ENCODE data around the gene CHRNA3. TPM values are rescaled to one million over a fixed set of nuclear protein-coding genes. Genes with fewer than 3 reads are reported as not detected.

CHRNA3 gene
- 0.57 TPM for polyA plus RNA-seq (2012; ENCODE audit: missing spikeins)

DNA sequence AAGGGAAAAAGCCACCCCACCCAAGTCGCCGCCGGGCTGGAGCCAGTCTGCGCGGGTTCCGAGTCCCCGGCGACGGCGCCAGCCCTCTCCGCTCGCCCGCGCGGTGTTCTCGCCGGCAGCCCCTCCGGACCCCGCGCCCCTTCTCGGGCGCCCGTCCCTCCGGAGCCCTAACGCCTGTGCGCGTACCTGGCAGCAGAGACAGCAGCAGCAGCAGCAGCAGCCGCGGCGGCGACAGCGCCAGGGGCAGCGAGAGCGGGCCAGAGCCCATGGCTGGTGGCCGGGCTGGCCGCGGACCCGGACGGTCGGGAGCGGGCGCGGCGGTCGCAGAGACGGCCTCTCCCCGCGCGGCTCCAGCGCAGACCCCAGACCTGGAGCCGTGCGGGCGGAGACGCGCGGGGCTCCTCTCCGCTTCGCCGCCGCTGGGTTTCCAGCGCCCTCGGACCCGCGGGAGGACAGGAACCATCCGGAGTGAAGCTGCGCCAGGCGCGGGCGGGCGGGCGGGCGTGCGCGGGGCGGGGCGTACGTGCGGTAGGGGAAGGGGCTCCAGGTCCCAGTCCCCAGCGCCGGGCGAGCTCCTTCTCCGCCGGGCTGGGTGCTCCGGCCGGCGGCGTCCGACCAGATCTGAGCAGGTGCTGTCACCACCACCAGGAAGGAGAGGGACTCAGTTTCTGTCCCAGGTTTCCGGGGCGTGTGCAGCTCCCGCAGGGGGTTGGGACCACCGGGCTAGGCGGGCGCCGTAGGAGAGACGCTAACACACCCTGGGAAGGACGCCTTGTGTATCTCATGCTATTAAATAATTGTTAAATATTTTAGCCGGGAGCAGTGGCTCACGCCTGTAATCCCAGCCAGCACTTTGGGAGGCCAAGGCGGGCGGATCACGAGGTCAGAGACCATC is at the start of gene CHRNA3:
CHRNA3 (minus strand) TSS at position 470 of the 895 bp plus-strand sequence; CDS start at position 268, 202 bp downstream.
- TF ChIP-seq TAF1 (IDR thresholded peaks at IDR 0.05; ENCODE audit: borderline replicate concordance, low read depth, low read length) = no peak
- no peak for TF ChIP-seq POLR2A (IDR thresholded peaks at IDR 0.05; ENCODE audit: low read depth, low read length)
- TF ChIP-seq POLR2AphosphoS5 (IDR thresholded peaks at IDR 0.05; ENCODE audit: low read depth, low read length) = no peak
- DNase-seq (ENCODE audit: insufficient read length) (no peak), FAIRE-seq (no peak)

DNA sequence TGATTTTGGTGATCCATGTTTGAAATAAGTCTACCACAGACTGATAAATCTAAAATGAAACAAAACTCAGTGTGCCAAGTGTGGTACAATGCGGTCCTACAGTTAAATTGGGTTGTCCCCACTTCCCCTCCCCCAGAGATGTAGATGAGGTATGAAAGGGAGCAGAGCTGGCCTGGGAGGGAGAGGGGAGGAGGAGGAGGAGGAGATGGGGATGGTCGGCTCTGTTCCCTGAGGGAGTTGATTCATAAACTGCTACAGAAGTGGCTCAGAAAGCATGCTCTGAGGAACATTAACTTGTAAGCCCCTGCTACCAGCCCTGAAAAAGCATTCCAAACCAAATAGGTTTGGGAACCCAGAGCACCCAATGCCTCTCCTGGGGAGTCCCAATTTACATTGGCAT is 48.2 kb upstream of the CHRNA3 start:
- FAIRE-seq (no peak), DNase-seq (ENCODE audit: insufficient read length) (no peak)
- TF ChIP-seq POLR2AphosphoS5 (IDR thresholded peaks at IDR 0.05; ENCODE audit: low read depth, low read length) (no peak), TAF1 (IDR thresholded peaks at IDR 0.05; ENCODE audit: borderline replicate concordance, low read depth, low read length) (no peak), POLR2A (IDR thresholded peaks at IDR 0.05; ENCODE audit: low read depth, low read length) (no peak)

DNA sequence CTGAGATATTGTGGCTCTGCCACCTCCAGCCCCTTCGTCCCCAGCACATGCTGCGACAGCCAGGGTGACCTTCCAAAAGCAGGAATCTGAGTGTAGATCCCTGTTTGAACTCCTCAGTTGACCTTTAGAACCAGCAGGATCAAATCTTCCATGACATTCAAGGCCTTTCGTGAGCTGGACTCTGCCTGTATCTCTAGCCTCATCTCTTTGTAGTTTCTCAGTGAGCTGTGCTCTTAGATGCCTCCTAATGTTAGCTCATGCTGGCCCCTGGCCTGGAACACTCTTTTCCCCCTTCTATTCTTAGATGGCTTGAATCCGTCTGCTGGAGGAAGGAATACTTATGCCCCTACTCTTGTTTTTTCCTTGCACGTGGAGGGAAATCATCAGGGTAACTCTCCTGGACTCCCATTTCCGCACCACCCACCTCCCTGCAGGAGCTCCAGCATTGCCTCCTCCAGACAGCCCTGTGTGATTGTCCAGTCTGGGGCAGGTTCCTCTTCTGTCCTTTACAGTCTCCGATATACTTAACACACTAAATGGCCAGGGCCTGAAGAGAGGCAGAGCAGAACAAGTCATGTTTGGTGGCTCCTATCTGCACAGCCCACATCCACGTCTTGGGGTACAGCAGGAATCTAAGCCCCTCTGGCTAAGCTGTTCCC is 46.9 kb upstream of the CHRNA3 start:
- no peak for FAIRE-seq

GRCh38 chr15:78666010-78666409 is 45.2 kb upstream of the CHRNA3 start:
- DNase-seq (ENCODE audit: insufficient read length) = no peak
- no peak for TF ChIP-seq POLR2A (IDR thresholded peaks at IDR 0.05; ENCODE audit: low read depth, low read length)
- TF ChIP-seq TAF1 (IDR thresholded peaks at IDR 0.05; ENCODE audit: borderline replicate concordance, low read depth, low read length) = no peak
- TF ChIP-seq POLR2AphosphoS5 (IDR thresholded peaks at IDR 0.05; ENCODE audit: low read depth, low read length) = no peak
- FAIRE-seq = no peak

More for the DNA sequence above, 46.9 kb upstream of the CHRNA3 start:
- no peak for TF ChIP-seq TAF1 (IDR thresholded peaks at IDR 0.05; ENCODE audit: borderline replicate concordance, low read depth, low read length)
- no peak for TF ChIP-seq POLR2A (IDR thresholded peaks at IDR 0.05; ENCODE audit: low read depth, low read length)
- TF ChIP-seq POLR2AphosphoS5 (IDR thresholded peaks at IDR 0.05; ENCODE audit: low read depth, low read length) = no peak
- no peak for DNase-seq (ENCODE audit: insufficient read length)

- TF ChIP-seq POLR2AphosphoS5 (IDR thresholded peaks at IDR 0.05; ENCODE audit: low read depth, low read length) (no peak), POLR2A (IDR thresholded peaks at IDR 0.05; ENCODE audit: low read depth, low read length) (no peak), TAF1 (IDR thresholded peaks at IDR 0.05; ENCODE audit: borderline replicate concordance, low read depth, low read length) (no peak)
- no peak for FAIRE-seq
- DNase-seq (ENCODE audit: insufficient read length) = no peak
Measured at GRCh38 chr15:78663703-78664102, 42.9 kb upstream of the CHRNA3 start.

GRCh38 chr15:78662028-78662427 is 41.2 kb upstream of the CHRNA3 start:
- DNase-seq (ENCODE audit: insufficient read length) (no peak), FAIRE-seq (no peak)
- TF ChIP-seq TAF1 (IDR thresholded peaks at IDR 0.05; ENCODE audit: borderline replicate concordance, low read depth, low read length) = no peak
- no peak for TF ChIP-seq POLR2A (IDR thresholded peaks at IDR 0.05; ENCODE audit: low read depth, low read length)
- no peak for TF ChIP-seq POLR2AphosphoS5 (IDR thresholded peaks at IDR 0.05; ENCODE audit: low read depth, low read length)

DNA sequence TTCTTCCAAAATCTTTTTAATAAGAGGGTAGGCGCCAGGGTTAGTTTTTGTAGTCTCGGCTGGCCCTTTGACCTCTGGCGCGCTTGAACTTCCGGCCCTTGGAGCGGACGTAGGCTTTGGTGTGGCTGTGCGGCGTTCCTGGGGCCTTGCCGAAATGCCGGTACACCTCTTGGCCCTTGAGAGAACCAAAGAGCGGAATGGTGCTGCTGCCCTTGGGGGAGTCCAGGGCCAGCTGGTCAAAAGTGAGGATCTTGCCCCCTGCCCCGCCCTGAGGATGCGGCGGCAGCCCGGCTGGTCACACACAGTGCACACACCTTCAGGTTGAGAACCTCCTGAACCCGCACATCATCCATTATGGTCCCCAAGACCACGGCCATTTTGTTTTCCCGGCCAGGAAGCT is 40.2 kb upstream of the CHRNA3 start:
- no peak for FAIRE-seq
- TF ChIP-seq TAF1 (IDR thresholded peaks at IDR 0.05; ENCODE audit: borderline replicate concordance, low read depth, low read length) (no peak), POLR2AphosphoS5 (IDR thresholded peaks at IDR 0.05; ENCODE audit: low read depth, low read length) (no peak), POLR2A (IDR thresholded peaks at IDR 0.05; ENCODE audit: low read depth, low read length) (no peak)
- no peak for DNase-seq (ENCODE audit: insufficient read length)

- no peak for FAIRE-seq
- DNase-seq (ENCODE audit: insufficient read length) = no peak
- TF ChIP-seq TAF1 (IDR thresholded peaks at IDR 0.05; ENCODE audit: borderline replicate concordance, low read depth, low read length) (no peak), POLR2A (IDR thresholded peaks at IDR 0.05; ENCODE audit: low read depth, low read length) (no peak), POLR2AphosphoS5 (IDR thresholded peaks at IDR 0.05; ENCODE audit: low read depth, low read length) (no peak)
Measured at GRCh38 chr15:78660584-78660983, 39.8 kb upstream of the CHRNA3 start.

GRCh38 chr15:78658823-78659222 is 38.0 kb upstream of the CHRNA3 start:
- TF ChIP-seq TAF1 (IDR thresholded peaks at IDR 0.05; ENCODE audit: borderline replicate concordance, low read depth, low read length) (no peak), POLR2AphosphoS5 (IDR thresholded peaks at IDR 0.05; ENCODE audit: low read depth, low read length) (no peak)
- no peak for FAIRE-seq

DNA sequence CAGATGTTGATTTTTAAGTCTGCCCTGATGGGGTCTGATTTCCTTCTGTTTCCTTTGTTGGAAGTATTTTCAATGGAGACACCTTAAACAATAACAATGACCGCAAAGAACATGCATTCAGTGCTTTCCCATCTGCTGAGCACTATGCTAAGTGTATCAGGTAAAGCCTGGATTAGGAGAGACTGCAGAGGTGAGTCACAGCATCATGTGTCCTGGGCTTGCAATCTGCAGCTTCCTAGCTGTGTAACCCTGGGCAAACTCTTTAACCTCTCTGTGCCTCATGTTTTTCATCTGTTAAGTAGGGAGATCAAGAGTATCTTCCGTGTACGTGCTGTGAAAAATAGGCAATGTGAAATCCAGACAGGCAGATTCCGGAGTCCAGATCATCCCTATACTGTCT is 33.5 kb upstream of the CHRNA3 start:
- DNase-seq (ENCODE audit: insufficient read length) (no peak), FAIRE-seq (no peak)
- TF ChIP-seq TAF1 (IDR thresholded peaks at IDR 0.05; ENCODE audit: borderline replicate concordance, low read depth, low read length) (no peak), POLR2A (IDR thresholded peaks at IDR 0.05; ENCODE audit: low read depth, low read length) (no peak), POLR2AphosphoS5 (IDR thresholded peaks at IDR 0.05; ENCODE audit: low read depth, low read length) (no peak)

More at GRCh38 chr15:78658823-78659222, 38.0 kb upstream of the CHRNA3 start:
- no peak for DNase-seq (ENCODE audit: insufficient read length)

- no peak for DNase-seq (ENCODE audit: insufficient read length)
Measured at GRCh38 chr15:78651930-78652615, 31.3 kb upstream of the CHRNA3 start.

More at GRCh38 chr15:78651930-78652615, 31.3 kb upstream of the CHRNA3 start:
- TF ChIP-seq POLR2AphosphoS5 (IDR thresholded peaks at IDR 0.05; ENCODE audit: low read depth, low read length) (no peak), TAF1 (IDR thresholded peaks at IDR 0.05; ENCODE audit: borderline replicate concordance, low read depth, low read length) (no peak), POLR2A (IDR thresholded peaks at IDR 0.05; ENCODE audit: low read depth, low read length) (no peak)
- no peak for FAIRE-seq

Data from GM12892 (cell line).